VCaP (cell line): ENCODE results near the gene MBOAT1.
"Not testable (repeated sequence)": the region's sequence is repeated elsewhere in the genome, so short reads cannot be mapped to it uniquely, and the experiment has no call there.

ENCODE experiments used
- H3K27ac ChIP-seq: fragments of 450-650 bp; 2 replicates; pipeline ENCODE4 v1.5.1; 2017
- TF ChIP-seq, protein P1 (sequence below): fragments of 450-650 bp; conservative IDR thresholded peaks from 2 replicates; pipeline ENCODE4 v1.5.1; 2017; ENCODE audit warnings: mild to moderate bottlenecking, moderate library complexity

The MBOAT1 gene

DNA sequence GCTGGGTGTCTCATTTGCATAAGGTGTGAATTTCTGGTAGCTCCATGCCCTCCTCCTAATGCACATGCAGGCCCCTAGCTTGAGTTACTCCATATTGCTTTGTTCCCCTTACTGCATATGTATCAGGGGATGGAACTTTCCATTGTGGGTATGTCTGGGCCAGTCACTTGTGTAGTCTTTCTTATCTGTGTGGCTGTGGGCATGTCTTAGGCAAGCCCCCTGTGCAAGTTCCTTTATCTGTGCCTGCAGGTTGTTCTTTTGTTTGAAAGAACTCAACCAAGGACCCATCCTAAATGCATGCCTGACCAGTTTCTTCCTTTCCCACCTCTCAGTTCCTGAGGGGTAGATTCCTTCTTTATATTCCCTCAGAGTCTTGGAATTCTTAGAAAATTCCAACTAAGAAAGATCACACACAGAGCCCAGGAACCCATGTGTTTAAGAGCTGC lies 23.6 kb downstream of the MBOAT1 start:
- no peak overlapping the region for H3K27ac ChIP-seq
- TF ChIP-seq, protein P1, sequence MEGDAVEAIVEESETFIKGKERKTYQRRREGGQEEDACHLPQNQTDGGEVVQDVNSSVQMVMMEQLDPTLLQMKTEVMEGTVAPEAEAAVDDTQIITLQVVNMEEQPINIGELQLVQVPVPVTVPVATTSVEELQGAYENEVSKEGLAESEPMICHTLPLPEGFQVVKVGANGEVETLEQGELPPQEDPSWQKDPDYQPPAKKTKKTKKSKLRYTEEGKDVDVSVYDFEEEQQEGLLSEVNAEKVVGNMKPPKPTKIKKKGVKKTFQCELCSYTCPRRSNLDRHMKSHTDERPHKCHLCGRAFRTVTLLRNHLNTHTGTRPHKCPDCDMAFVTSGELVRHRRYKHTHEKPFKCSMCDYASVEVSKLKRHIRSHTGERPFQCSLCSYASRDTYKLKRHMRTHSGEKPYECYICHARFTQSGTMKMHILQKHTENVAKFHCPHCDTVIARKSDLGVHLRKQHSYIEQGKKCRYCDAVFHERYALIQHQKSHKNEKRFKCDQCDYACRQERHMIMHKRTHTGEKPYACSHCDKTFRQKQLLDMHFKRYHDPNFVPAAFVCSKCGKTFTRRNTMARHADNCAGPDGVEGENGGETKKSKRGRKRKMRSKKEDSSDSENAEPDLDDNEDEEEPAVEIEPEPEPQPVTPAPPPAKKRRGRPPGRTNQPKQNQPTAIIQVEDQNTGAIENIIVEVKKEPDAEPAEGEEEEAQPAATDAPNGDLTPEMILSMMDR = no peak

DNA sequence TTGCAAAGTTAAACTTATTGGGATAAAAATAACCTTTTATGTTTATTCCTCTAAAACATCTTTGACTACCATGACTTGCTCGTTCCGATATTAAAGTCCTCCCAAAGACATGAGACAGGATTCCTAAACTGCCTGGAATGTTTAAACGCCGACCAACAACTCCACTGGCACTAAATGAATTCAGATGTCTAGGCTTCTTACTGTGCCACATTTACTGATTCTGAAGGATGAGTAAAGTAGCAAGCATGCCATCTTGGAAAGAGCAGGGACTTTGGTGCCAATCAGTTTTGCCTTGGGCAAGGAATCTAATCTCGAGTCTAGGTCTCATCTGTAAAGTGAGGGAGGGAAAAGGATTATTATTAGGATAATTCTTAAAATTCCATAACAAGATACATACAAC lies 25.3 kb downstream of the MBOAT1 start:
- TF ChIP-seq, protein P1 = no peak
- H3K27ac ChIP-seq = no peak overlapping the region

DNA sequence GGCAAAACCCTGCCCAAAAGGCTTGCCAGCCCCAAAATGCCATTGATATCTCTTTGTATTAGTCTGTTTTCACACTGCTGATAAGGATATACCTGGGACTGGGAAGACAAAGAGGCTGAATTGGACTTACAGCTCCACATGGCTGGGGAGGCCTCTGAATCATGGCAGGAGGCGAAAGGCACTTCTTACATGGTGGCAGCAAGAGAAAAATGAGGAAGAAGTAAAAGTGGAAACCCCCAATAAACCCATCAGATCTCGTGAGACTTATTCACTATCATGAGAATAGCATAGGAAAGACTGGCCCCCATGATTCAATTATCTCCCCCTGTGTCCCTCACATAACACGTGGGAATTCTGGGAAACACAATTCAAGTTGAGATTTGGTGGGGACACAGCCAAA lies 28.6 kb downstream of the MBOAT1 start:
- TF ChIP-seq, protein P1 = no peak

DNA sequence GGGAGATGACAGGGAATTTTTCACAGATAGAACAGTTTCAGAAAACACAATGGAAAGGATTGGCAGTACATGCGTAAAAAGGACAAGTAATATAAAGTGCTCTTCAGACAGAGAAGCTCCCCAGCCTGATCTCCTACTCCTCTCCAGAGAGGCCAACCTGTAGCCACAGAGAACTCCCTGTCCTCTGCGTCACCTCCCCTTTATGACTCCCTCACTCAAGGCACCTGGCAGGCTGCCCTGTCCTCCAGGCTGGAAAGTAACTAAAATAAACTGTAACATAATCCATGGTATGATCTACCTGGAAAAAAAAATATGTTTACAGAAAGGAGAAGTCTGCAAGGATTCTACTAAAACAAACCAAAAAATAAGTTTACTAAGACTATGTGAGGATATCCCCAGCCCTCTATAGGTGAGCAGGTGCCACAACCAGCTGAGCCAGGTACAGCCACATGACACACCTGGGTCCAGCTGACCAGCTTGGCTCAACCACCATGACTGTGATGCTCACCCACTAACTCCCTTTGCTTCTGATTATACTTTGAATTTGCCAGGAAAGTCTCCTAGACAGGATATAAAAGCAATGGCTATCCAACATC lies 29.2 kb downstream of the MBOAT1 start:
- H3K27ac ChIP-seq = peak overlapping the region; percentile 64

More for the DNA sequence above, 28.6 kb downstream of the MBOAT1 start:
- H3K27ac ChIP-seq = peak overlapping the region; percentile 64

GRCh38 chr6:20182069-20182468 lies 30.2 kb downstream of the MBOAT1 start:
- H3K27ac ChIP-seq = peak overlapping the region; percentile 64
- TF ChIP-seq, protein P1 = no peak

More for the DNA sequence above, 29.2 kb downstream of the MBOAT1 start:
- TF ChIP-seq, protein P1 = peak; percentile 74

- TF ChIP-seq, protein P1 = no peak
- no peak overlapping the region for H3K27ac ChIP-seq
These were observed 31.3 kb downstream of the MBOAT1 start for GRCh38 chr6:20180935-20181334.

- not testable (repeated sequence) for H3K27ac ChIP-seq
These were observed 32.8 kb downstream of the MBOAT1 start for GRCh38 chr6:20179287-20180045.

- no peak overlapping the region for H3K27ac ChIP-seq
- TF ChIP-seq, protein P1 = no peak
These were observed 33.9 kb downstream of the MBOAT1 start for GRCh38 chr6:20178327-20178726.
